SK-N-SH (cell line): ENCODE results near the gene WDR93.

ENCODE experiments used
- CTCF ChIP-seq: fragments of 200-600 bp; sonication (generic); IDR thresholded peaks from 2 replicates; pipeline ENCODE4 v1.6.1; 2017; ENCODE audit warnings: antibody characterized with exemption, mild to moderate bottlenecking, moderate library complexity
- ELF1 ChIP-seq: IDR thresholded peaks from 2 replicates; pipeline ENCODE4 v1.4.0; 2012
- EZH2phosphoT487 ChIP-seq: fragments of 200-600 bp; sonication (generic); IDR thresholded peaks from 2 replicates; pipeline ENCODE4 v1.6.1; 2017; ENCODE audit warnings: low read depth, mixed run types, mild to moderate bottlenecking, antibody characterized with exemption, moderate library complexity, borderline replicate concordance
- JUND ChIP-seq: IDR thresholded peaks from 2 replicates; pipeline ENCODE4 v1.4.0; 2012
- MAX ChIP-seq: IDR thresholded peaks from 2 replicates; pipeline ENCODE4 v1.4.0; 2012; ENCODE audit warnings: low read depth
- PBX3 ChIP-seq: IDR thresholded peaks from 2 replicates; pipeline ENCODE4; 2012
- SMC3 ChIP-seq: IDR thresholded peaks from 2 replicates; pipeline ENCODE4 v1.6.1; 2012; ENCODE audit warnings: low read depth, low read length, improper control_type of control experiment
- USF1 ChIP-seq: IDR thresholded peaks from 2 replicates; pipeline ENCODE4 v1.4.0; 2012; ENCODE audit warnings: low read depth, borderline replicate concordance

DNA sequence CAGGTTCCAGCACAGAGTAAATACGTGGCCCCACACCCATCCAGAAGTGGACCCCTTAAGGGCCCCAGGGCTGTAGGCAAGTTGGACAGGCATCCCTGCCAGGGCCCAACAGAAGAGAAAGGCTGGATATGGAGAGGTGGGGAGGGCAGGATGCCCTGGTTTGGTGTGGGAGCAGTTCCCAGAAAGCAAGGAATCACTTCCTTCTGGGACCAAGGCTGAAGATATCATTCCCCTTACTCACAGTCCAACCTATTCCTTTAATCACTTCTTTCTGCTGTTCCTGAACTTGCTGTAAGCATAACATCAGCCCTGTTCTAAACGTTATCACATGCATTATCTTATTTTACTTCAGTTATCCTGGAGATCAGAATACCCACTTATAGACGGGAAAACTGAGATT lies 79.4 kb downstream of the WDR93 start:
- no peak for TF ChIP-seq EZH2phosphoT487
- no peak for TF ChIP-seq ELF1
- TF ChIP-seq CTCF = no peak
- TF ChIP-seq JUND = no peak
- TF ChIP-seq USF1 = no peak
- no peak for TF ChIP-seq PBX3
- no peak for TF ChIP-seq MAX
- no peak for TF ChIP-seq SMC3
